Activated effector memory CD4-positive, alpha-beta T cell treated with anti-CD3 and anti-CD28 coated beads, Interleukin-2, amount 50 U/mL, for 16 hours (primary cell): ENCODE data around the gene BACH2.
A peak's percentile ranks its signal among the peaks of the same experiment; 100 is the strongest.
"Not testable (repeated sequence)": the region's sequence is repeated elsewhere in the genome, so short reads cannot be mapped to it uniquely, and the experiment has no call there.

Experiments
- DNase-seq: peaks from one replicate; pipeline ENCODE4 v3.0.0-alpha.2; 2020

The BACH2 gene

DNA sequence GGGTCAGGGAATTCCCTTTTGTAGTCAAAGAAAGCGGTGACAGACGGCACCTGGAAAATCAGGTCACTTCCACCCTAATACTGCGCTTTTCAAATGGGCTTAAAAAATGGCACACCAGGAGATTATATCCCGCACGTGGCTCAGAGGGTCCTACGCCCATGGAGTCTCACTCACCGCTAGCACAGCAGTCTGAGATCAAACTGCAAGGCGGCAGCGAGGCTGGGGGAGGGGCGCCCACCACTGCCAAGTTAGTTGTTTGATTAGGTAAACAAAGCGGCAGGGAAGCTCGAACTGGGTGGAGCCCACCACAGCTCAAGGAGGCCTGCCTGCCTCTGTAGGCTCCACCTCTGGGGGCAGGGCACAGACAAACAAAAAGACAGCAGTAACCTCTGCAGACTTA, 242.4 kb downstream of the BACH2 start:
- DNase-seq = not testable (repeated sequence)

DNA sequence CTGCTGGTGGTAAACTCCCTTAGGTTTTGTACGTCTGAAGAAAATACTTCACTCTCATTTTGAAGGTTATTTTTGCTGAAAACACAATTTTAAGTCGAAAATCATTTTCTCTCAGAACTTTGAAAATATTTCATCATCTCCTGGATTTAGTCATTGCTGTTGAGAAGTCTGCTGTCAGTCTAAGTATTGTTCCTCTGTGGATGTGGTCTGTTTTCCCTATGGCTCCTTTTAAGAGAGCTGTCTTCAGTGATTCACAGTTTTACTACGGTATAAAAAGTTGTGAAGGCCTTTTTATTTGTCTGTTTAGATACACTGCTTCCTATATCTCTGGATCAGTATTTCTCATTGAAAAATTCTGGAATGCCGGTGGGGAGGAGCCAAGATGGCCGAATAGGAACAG, 243.0 kb downstream of the BACH2 start:
- no peak for DNase-seq

DNA sequence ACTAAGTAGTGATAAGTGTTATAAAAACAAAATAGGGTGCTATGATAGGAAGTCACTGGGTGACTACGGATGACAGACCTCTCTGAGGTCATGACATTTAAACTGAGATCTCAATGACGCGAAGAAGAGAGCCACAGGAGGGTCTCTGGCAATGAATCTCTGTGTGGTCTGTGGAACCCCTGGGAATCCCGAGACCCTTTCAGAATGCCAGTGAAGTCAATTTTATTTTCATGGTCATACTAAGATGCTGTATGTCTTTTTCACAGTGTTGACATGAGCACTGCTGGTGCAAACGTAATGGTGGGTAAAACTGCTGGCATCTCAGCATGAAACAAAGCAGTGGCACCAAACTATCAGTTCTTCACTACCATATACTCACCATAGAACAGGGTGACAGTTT, 247.3 kb downstream of the BACH2 start:
- no peak for DNase-seq

DNA sequence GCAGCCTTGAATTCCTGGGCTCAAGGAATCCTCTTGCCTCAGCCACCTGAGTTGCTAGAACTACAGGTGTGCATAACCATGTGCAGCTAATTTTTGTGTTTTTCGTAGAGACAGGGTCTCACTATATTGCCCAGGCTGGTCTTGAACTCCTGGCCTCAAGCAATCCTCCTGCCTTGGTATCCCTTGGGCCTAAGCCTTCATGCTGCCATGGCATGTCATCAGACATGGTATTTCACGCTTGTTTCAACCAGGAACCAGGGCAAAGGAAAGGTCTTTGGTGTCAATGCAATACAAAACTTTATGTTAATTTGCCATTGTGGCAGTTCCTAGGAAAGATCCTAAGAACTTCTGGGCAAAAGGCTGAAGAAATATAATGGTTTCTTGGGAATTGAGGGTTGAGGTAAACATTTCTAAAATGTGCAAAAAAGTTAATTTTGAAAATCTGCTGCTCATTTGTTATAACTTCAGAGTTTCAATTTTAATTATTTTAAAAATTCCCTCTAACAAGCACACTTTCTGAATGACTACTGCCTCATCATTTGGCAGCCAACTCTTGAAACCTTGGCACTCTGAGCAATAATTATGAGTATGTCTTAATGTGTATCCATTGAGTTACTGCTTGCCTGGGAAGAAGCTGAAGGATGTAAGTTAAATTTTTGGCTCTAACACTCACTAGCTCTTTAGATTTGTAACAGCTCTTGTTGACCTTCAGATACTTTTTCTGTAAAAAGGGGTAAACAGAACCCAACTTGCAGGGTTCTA, 248.3 kb downstream of the BACH2 start:
- no peak for DNase-seq

DNA sequence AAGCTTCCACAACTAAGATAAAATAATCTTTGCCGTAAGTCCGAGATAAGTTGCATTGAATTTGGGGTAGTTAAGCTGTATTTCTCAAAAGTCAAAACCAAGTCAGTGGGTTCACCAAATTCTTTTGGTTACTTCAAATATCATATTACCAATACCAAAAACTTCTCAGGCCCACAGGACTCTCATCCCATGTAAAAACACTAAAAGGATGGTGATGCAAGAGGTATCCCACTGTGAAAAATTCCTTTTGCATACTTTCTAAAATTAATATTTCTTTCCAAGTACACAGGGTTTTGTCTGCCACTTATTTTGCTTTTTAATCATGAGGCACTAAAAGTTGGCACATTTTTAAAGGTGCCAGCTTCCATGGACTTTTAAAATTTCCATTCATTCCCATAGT, 251.1 kb downstream of the BACH2 start:
- no peak for DNase-seq

DNA sequence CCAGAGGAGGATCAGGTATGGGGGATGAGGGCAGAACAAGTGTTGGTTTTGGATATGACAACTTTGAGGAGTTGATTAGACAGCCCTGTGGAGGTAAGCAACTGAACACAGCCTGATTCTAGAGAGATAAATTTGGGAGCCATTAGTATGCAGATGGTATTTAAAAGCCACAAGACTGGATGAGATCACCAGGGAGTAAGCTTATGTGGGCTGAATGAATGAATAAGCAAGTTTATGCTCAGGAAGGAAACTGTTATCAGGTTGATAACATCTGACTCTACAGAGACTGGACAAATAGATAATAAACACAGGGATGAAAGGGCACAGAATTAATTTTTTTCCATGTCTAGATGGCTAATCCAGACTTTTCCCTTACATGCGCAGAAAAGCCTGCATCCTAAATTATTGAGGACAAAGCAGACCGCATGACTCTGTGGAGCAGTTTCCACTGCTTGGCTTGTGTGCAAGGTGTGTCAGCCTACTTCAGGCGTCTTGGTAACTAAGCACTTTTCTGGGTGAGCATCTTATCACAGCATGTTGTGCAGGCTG, 251.7 kb downstream of the BACH2 start:
- no peak for DNase-seq

DNA sequence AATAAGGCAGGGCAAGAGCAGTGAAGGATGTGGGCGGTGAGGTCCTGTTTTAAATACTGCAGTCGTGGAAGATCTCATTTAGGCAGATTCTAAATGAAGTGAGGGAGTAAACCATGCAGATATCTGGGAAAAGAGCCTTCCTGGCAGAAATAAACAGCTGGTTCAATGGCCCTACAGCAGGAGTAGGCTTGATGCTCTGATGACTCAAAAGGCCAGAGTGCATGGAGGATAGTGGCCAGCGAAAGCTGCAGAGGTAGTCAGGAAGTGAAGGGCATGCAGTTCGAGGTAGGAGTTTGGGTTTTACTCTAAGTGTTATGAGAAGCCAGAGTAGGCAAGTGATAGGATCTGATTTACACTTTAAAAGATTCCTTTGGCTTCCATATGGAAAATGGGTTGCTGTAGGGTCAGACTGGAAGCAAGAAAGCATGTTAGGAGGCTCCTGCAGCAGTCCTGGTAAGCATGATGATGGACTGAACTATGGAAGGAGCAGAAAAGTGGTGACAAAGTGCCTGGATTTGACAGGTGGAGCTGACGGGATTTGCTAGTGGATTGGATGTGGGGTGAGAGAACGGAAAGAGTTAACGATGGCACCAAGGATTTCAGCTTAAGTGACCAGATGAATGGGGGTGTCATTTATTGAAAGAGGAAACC, 252.3 kb downstream of the BACH2 start:
- DNase-seq = no peak

DNA sequence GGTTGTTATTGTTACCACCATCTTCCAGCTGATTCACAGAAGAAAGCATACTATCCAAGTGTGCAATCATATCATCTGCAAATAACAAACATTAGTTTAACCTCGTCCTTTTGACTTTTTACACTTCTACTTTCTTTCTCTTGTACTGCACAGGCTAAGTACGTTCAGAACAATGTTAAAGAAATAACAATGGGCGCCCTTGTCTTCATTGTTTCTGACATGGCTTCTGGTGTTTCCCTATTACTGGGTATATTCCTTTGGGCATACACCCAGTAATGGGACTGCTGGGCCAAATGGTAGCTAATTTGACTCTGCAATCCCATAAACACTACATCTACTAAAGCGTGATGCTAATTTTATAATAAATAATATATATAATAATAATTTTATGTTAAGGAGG, 255.7 kb downstream of the BACH2 start:
- DNase-seq = no peak

DNA sequence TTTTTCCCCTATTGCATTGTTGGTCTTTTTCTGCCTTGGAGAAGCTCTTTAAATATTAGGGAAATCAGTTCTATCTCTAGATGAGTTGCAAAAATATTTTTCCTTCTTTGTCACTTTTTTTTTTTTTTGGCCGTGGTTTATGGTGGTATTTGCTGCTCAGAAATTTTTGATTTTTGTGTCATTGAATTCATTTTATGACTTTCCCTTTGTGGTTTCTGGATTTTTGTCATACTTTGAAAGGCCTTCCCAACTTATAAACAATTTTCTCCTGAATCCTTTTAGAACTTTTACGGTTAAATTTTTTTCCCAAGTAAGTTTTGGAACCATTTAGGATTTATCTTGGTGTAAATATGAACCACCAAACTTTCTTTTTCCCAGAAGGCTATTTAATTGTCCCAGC, 256.7 kb downstream of the BACH2 start:
- no peak for DNase-seq

DNA sequence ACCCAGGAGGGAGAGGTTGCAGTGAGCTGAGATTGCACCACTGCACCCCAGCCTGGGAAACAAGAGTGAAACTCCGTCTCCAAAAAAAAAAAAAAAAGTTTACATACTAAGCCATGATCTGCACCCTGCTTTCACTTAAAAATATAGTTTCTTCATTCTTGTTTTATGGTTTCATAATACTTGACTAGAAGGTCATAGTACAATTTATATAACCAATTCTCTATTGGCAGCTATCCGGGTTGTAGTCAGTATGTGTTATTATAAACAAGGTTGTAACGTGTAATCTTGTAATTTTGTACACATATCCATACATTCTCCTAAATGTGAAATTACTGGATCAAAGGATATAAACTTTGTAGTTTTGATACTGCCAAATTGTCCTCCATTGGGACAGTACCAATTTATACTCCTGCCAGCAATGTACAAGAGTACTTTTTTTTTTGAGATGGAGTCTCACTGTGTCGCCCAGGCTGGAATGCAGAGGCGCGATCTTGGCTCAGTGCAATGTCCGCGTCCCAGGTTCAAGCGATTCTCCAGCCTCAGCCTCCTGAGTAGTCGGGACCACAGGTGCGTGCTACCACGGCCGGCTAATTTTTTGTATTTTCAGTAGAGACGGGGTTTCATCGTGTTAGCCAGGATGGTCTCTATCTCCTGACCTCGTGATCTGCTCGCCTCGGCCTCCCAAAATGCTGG, 257.5 kb downstream of the BACH2 start:
- no peak for DNase-seq

DNA sequence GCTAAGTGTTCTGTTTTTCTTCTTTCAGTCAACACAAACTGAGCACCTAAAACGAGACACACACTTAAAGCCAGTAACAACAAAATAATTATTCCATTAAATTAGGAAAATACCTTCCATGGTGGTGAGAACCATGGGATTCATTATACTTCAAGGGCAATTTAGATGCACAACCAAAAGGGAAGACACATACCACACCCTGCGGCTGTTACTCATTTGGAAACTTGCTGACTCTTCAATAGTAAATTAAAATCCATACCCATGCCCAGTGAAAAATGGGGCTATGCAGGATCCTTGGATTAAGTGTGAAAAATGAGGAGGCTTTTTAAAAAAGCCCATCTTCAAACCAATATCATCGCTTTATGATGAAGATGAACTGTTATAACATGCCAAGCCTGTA, 259.7 kb downstream of the BACH2 start:
- DNase-seq = no peak

DNA sequence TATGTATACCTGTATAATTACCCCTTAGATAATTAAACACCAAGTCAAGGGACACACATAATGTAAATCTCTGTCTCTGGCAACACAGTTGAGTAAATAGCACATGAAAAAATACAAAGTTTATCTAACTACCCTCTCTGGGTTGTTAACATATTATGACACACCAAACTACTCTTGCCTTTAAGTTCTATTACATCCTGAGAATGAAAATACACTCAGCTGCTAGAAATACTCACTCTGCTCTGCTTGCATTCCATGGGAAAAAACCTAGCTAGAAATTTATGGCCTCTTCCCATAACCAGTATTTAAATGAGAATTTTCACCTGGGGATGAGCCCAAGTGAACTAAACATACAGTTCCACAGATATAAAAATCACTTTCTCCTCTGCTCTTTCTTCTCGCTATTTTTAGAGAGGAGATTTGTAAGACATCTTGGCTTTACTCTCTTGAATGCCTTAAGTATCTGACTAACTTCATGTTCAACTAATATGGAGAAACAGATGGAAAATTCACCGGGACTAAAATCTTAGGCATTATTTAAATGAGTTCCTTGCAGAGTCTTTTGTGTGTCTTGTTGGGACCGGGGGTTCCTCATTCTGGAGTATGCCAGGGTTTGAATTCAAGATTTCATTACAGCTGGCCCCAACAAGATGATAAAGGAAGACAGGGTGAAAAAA, 261.5 kb downstream of the BACH2 start:
- DNase-seq = no peak

DNA sequence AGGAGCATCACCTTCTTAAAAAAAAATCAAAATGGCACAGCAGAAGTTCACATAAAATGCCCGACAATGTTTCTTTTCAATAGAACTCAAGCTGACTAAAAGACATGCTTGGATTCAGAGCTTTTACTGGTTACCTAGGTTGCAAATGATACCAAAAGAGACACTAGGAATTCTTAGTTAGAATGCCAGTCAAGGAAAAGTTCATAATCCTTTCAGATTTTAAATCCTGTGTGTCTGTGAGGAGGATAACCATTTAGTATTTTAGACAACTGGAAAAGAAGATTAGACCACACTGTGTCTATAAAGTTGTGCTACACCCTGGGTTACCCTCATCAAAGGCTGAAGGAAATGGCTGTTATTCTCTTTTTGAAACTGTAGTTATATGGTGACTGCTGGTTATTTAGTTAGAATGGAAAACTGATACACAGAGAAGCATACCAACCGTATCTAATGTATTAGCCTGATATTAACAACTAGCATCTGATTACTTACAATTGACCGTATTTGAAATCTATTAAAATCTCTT, 262.8 kb downstream of the BACH2 start:
- DNase-seq = no peak

DNA sequence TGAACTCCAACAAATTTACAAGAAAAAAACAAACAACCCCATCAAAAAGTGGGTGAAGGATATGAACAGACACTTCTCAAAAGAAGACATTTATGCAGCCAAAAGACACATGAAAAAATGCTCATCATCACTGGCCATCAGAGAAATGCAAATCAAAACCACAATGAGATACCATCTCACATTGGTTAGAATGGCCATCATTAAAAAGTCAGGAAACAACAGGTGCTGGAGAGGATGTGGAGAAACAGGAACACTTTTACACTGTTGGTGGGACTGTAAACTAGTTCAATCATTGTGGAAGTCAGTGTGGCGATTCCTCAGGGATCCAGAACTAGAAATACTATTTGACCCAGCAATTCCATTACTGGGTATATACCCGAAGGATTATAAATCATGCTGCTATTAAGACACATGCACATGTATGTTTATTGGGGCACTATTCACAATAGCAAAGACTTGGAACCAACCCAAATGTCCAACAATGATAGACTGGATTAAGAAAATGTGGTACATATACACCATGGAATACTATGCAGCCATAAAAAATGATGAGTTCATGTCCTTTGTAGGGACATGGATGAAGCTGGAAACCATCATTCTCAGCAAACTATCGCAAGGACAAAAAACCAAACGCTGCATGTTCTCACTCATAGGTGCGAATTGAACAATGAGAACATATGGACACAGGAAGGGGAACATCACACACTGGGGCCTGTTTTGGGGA, 264.0 kb downstream of the BACH2 start:
- not testable (repeated sequence) for DNase-seq

DNA sequence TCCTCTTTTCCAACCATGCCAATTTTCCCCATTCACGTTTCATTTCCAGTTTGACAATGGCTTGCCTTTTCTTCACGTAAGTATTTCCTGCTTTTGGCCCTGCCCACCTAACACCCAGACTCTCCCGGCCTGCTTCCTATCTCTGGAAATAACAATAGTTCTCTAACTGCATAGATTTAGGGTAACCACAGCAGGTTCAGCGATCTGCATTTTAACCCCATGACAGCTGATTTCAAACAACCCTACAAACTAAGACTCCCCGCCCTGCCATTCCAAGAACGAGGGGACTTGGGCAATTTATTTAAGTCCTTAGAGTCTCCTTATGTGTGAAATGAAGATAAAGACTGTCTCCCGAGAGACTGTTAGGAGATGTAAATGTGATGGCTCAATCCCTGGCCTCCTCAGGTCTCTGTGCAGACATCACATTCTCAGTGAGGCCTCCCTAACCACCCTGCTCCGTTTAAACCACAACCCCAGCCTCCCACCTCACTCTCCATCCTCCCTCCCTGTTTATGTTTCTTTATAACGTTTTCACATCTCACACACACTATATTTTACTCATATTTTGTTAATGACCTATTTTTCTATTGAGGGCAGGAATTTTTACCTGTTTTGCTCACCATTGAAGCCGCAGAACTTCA, 267.5 kb downstream of the BACH2 start:
- no peak for DNase-seq

DNA sequence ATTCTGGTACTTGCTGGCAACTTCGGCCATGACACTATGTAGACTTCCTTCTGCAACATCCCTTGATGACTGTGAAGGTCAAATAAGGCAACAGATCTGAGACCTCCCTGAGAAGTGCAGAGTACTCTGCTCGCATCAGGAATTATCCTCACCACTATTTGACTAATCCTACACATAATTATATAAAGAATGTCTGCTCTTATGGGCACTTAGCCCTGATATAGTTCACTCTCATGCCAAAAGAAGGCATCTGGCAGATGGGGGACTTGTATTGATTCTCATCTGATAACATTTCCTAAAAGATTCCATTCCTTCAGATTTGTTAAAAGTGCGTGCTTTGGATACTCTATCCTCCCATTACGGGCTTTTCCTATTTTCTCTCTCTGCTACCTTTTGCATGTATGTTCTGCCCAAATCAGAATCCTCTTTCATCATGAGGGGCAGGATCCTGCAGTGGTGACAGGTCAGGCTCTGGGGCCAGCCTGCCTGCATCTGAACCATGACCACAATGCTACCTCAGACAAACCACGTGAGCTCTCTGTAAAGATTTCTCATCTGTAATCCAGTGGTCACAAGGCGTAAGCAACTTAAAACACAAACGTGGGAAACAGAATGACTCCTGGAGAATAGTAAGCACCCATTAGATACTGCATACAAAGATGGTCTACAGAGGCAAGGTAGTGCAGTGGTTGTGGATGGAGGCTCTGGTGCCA, 268.4 kb downstream of the BACH2 start:
- no peak for DNase-seq

DNA sequence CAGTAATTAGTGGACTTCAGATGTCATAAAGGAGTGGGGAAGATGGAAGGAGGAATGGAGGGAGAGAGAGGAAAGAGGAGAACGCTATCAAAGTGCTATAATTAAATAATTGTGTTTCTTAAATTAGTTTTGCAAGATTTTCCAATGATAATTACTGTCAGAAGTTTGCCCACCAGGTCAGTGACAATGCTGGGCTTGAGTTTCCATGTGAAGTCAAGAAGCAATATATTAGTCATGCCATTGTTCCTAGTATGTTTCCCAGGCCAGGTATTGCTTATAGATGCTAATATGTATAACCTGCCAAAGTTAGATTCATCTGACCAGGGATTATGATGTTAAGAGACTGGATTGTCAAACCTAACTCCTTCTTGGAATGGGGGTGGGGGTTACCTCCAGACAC, 270.4 kb downstream of the BACH2 start:
- no peak for DNase-seq

DNA sequence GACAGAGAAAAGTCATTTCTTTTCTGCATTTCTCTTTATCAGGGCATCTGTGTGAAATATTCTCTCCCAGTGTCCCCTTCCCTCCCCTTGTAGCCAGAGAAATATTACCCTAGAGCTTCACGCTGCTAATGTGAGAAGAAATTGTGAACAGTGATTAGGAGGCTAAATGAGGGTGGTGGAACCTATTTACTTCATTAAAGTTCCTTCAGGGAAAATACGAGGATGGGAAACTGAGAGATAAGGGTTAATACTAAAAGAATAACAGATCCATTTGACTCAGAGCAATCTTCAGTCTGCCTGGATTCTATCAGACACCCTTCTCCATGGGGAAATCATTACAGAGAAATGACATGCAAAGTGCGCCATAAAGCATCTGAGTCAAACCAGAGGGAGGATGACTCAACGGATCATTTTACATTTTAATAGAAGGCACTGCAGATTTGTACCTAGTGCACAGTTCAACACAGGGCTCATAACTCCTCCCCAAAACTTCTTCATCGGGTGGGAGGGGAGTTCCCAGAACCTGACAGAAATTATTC, 271.1 kb downstream of the BACH2 start:
- DNase-seq = peak; percentile 79

DNA sequence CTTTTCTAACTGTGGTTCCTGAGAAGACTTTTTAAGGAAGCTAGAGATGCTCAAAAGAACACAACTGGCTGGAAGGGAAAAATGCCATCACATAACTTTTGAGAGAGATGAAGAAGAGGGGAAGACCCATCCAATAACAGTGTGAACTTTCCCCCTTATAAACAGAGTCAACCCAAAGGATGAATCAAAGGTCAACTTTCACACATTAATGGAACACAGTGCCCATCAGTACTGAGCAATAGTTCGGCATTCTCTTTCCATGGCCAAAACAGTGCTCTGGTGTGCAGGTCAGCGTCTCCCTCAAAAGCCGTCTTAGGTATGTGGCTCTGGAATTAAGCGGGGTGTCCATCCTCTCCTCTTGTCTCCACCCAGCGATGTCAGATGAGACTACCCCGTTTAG, 272.0 kb downstream of the BACH2 start:
- DNase-seq = no peak

DNA sequence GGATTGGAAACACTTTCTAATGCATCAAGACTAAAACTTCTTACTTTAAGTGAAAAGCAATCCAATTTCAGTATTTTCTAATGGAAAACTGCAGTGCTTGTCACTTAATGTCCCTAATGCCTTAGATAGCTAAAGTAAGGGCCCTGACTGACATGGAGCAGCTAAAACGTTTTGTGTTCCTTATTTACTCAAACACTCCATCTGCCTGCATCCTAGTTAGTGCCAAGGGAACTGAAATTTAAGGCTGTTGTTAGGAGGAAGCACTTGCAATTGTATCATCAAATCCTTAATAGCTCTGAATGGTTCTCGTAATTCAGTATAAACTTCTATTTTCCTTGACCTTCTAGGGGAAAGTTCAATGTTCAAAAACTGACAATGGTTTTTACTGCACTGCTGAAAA, 274.9 kb downstream of the BACH2 start:
- DNase-seq = no peak

DNA sequence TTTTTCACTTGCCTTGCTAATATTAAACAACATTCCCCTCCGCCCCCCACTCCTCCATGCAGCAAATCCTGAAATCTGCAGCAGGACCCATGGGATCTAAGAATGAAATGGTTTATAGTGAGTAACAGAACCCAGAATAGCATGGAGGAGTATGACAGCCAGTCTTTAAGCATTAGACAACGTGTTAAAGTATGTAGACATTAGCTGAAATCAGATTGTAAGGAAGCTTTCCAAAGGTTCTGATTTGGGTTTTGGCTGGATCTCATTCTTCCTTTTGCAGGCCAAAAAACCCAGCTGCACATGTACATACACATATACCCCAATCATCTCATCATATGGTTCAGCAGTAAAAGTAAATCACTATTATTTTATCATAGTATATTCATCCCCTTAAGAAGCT, 275.9 kb downstream of the BACH2 start:
- no peak for DNase-seq
